IMR-90 (cell line): ENCODE measurements around the gene PKP4. TPM values are rescaled to one million over a fixed set of nuclear protein-coding genes. Genes with fewer than 3 reads are reported as not detected.

Source experiments
- ATAC-seq: fragments of 200-7000 bp; cut with Tn5 transposase; 2 replicates; pipeline ENCODE4 v1.9.1; 2020; ENCODE audit warnings: low read depth, mild to moderate bottlenecking, moderate library complexity
- BruUV-seq: library from RNA; stranded (reverse); fragments of 400-500 nt; replicated peaks from 2 replicates; lab custom pipeline; 2021; lab: Mats Ljungman, UMichigan
- CTCF ChIA-PET: fragments of 300-600 bp; formaldehyde crosslinking; extraction: SDS; loops from one replicate; lab custom pipeline; 2021; ENCODE audit warnings: antibody characterized with exemption; lab: Yijun Ruan, JAX
- POLR2A ChIA-PET: fragments of 300-600 bp; sonication (Branson Sonifier 250); formaldehyde crosslinking; loops from one replicate; lab custom pipeline; 2022; ENCODE audit warnings: antibody characterized with exemption; ENCODE audit not compliant: unreplicated experiment; lab: Charles Lee
- DNase-seq: peaks from one replicate; pipeline ENCODE4 v3.0.0; 2013
- H2AFZ ChIP-seq: replicated peaks from 2 replicates; pipeline ENCODE3; 2013; ENCODE audit warnings: low read length, mild to moderate bottlenecking; ENCODE audit not compliant: poor library complexity
- H2AK5ac ChIP-seq: 2 replicates; pipeline ENCODE4 v1.6.1; 2013; ENCODE audit warnings: low read depth, low read length, inconsistent platforms
- H2AK9ac ChIP-seq: replicated peaks from 2 replicates; pipeline ENCODE3; 2013; ENCODE audit warnings: mild to moderate bottlenecking, low read depth, low read length, moderate library complexity; ENCODE audit not compliant: poor library complexity
- H2BK120ac ChIP-seq: 2 replicates; pipeline ENCODE4 v1.6.1; 2013; ENCODE audit warnings: low read depth, low read length, inconsistent platforms
- H2BK15ac ChIP-seq: 3 replicates; pipeline ENCODE4 v1.6.1; 2013; ENCODE audit warnings: low read depth, low read length, inconsistent platforms
- H2BK20ac ChIP-seq: 2 replicates; pipeline ENCODE4 v1.6.1; 2013; ENCODE audit warnings: low read depth, mild to moderate bottlenecking, inconsistent platforms, low read length, moderate library complexity
- H2BK5ac ChIP-seq: 2 replicates; pipeline ENCODE4 v1.6.1; 2013; ENCODE audit warnings: mild to moderate bottlenecking, low read depth, low read length, inconsistent platforms; ENCODE audit not compliant: poor library complexity, severe bottlenecking
- H3K14ac ChIP-seq: replicated peaks from 2 replicates; pipeline ENCODE4 v1.6.1; 2013; ENCODE audit warnings: low read depth, low read length, inconsistent platforms
- H3K18ac ChIP-seq: 2 replicates; pipeline ENCODE4 v1.6.1; 2013; ENCODE audit warnings: low read depth, low read length, control low read depth
- H3K23ac ChIP-seq: 2 replicates; pipeline ENCODE4 v1.6.1; 2013; ENCODE audit warnings: low read depth, low read length, inconsistent platforms
- H3K27ac ChIP-seq: 2 replicates; pipeline ENCODE4 v1.5.1; 2013; ENCODE audit warnings: mild to moderate bottlenecking, control low read depth, low read length; ENCODE audit not compliant: insufficient read depth
- H3K27me3 ChIP-seq: 2 replicates; pipeline ENCODE4 v1.6.1; 2013; ENCODE audit warnings: low read length; ENCODE audit not compliant: control insufficient read depth, insufficient read depth
- H3K36me3 ChIP-seq: 2 replicates; pipeline ENCODE4 v1.6.1; 2013; ENCODE audit warnings: low read length, mixed read lengths; ENCODE audit not compliant: control insufficient read depth, insufficient read depth
- H3K4ac ChIP-seq: 2 replicates; pipeline ENCODE4 v1.6.1; 2013; ENCODE audit warnings: low read depth, low read length, inconsistent platforms
- H3K4me1 ChIP-seq: 2 replicates; pipeline ENCODE4 v1.6.1; 2013; ENCODE audit warnings: low read length, mixed read lengths; ENCODE audit not compliant: control insufficient read depth, insufficient read depth
- H3K4me2 ChIP-seq: 2 replicates; pipeline ENCODE4 v1.6.1; 2013; ENCODE audit warnings: low read depth, mild to moderate bottlenecking, control low read depth, low read length, moderate library complexity
- H3K4me3 ChIP-seq: 2 replicates; pipeline ENCODE4 v1.5.1; 2013; ENCODE audit warnings: low read depth, mild to moderate bottlenecking, control low read depth, low read length, moderate library complexity; ENCODE audit not compliant: insufficient read depth
- H3K56ac ChIP-seq: 2 replicates; pipeline ENCODE4 v1.6.1; 2013; ENCODE audit warnings: low read length, inconsistent platforms; ENCODE audit not compliant: insufficient read depth; ENCODE audit errors: extremely low read depth
- H3K79me1 ChIP-seq, 2 experiments: 2 replicates each; pipeline ENCODE4 v1.6.1; 2013; ENCODE audit warnings: low read length in 2 of 2, inconsistent platforms in 1 of 2, low read depth in 1 of 2
- H3K9ac ChIP-seq: 2 replicates; pipeline ENCODE4 v1.6.1; 2013; ENCODE audit warnings: low read depth, low read length, control low read depth
- H3K9me1 ChIP-seq: 2 replicates; pipeline ENCODE4 v1.6.1; 2013; ENCODE audit warnings: low read length, inconsistent platforms; ENCODE audit not compliant: insufficient read depth
- H3K9me3 ChIP-seq: 2 replicates; pipeline ENCODE4 v1.6.1; 2013; ENCODE audit warnings: low read length; ENCODE audit not compliant: control insufficient read depth, insufficient read depth
- H4K20me1 ChIP-seq: 2 replicates; pipeline ENCODE4 v1.6.1; 2013; ENCODE audit warnings: low read length, inconsistent platforms; ENCODE audit not compliant: insufficient read depth
- H4K5ac ChIP-seq: 2 replicates; pipeline ENCODE4 v1.6.1; 2013; ENCODE audit warnings: mild to moderate bottlenecking, low read depth, low read length, control low read depth
- H4K8ac ChIP-seq, 2 experiments: 2 replicates each; pipeline ENCODE4 v1.6.1; 2013; ENCODE audit warnings: low read depth in 2 of 2, low read length in 2 of 2, control low read depth in 1 of 2, inconsistent platforms in 1 of 2
- H4K91ac ChIP-seq: 2 replicates; pipeline ENCODE4 v1.6.1; 2013; ENCODE audit warnings: low read depth, low read length, inconsistent platforms; ENCODE audit not compliant: insufficient read depth
- BHLHE40 ChIP-seq: fragments of 150-350 bp; IDR thresholded peaks from 2 replicates; pipeline ENCODE4 v1.6.1; 2016; ENCODE audit warnings: mild to moderate bottlenecking, low read depth, low read length
- RCOR1 ChIP-seq: IDR thresholded peaks from 2 replicates; pipeline ENCODE4 v1.6.1; 2012; ENCODE audit warnings: mild to moderate bottlenecking, low read length, improper control_type of control experiment; ENCODE audit not compliant: insufficient replicate concordance
- WGBS, 2 experiments: methylation state at CpG; one replicate each; pipeline versions ENCODE4 v1.1.5 to v1.1.7; 2013; ENCODE audit warnings: missing lambda C conversion rate in 2 of 2; ENCODE audit not compliant: insufficient read length in 1 of 2; ENCODE audit errors: extremely low coverage in 2 of 2; 5-methylcytosine and 5-hydroxymethylcytosine counted together
- dilution Hi-C: fragments of 300-500 bp; cut with HindIII; formaldehyde crosslinking; loops from one replicate; pipeline ENCODE4 v1.14.3; 2018; ENCODE audit warnings: low sequenced_read_pairs; ENCODE audit not compliant: unreplicated experiment
- in situ Hi-C: fragments of 300-500 bp; cut with MboI; formaldehyde crosslinking; loops from 3 replicates; pipeline ENCODE4 v1.14.3; 2019; ENCODE audit warnings: low sequenced_read_pairs, inconsistent platforms, mixed read lengths
- intact Hi-C: fragments of 100-400 bp; cut with micrococcal nuclease; formaldehyde crosslinking; loops from 2 replicates; pipeline ENCODE4 v1.10.0; 2022
- polyA plus RNA-seq, 3 experiments: library from polyadenylated mRNA; depleted of rRNA; stranded (reverse); fragments of >200 nt; gene quantifications; 2 replicates each; pipeline ENCODE4 v1.2.3, GENCODE V29; 2012; ENCODE audit warnings: low replicate concordance in 1 of 3
- total RNA-seq: library from RNA; depleted of rRNA; stranded (reverse); fragments of >200 nt; gene quantifications from 2 replicates; pipeline ENCODE4 v1.2.3, GENCODE V29; 2012

PKP4 gene
- total and polyA plus RNA-seq, 2 of the 4 experiments (the other 2 are of a cell fraction) = 20.1 to 37.8 TPM

GRCh38 chr2:158667586-158667985, 210.8 kb downstream of the PKP4 start:
- POLR2A ChIA-PET = no interaction called here

More at GRCh38 chr2:158667586-158667985, 210.8 kb downstream of the PKP4 start:
- peak; percentile 56; the same call in 1 of the 2 replicates for ATAC-seq
- no peak overlapping the region for H2BK120ac ChIP-seq
- intact Hi-C loops = no loop called here
- H3K14ac ChIP-seq = 0 out of 2 replicates have a peak overlapping the region, but pooled peaks have one; percentile 29
- no peak overlapping the region for H2AFZ ChIP-seq
- H3K27ac ChIP-seq = no peak overlapping the region
- H2BK20ac ChIP-seq = peak overlapping the region; percentile 69; the same call in 1 of the 2 replicates
- no peaks in the 10 kb centered on the region; a peak in 1 of 4 replicates for H3K79me1 ChIP-seq
- TF ChIP-seq BHLHE40 (0 out of 2 replicates have a peak, but pooled peaks have one; percentile 48), RCOR1 (no peak)
- H3K9me1 ChIP-seq = peaks cover 9% of the 10 kb centered on the region
- no peak overlapping the region for H4K8ac ChIP-seq
- H2BK15ac ChIP-seq = no peak overlapping the region
- no peak overlapping the region for H4K91ac ChIP-seq
- H3K36me3 ChIP-seq = peaks cover 10% of the 10 kb centered on the region
- no peak overlapping the region for H3K9ac ChIP-seq
- H3K4ac ChIP-seq = no peak overlapping the region; the same call in 1 of the 2 replicates
- H2BK5ac ChIP-seq = peak overlapping the region; percentile 8
- no peak overlapping the region for H3K4me3 ChIP-seq
- in situ Hi-C loops = no loop called here
- no peaks in the 10 kb centered on the region for H4K20me1 ChIP-seq
- H2AK9ac ChIP-seq = no peak overlapping the region
- no peak overlapping the region for H3K56ac ChIP-seq
- WGBS, 2 experiments = 100% methylated on average over 1 of the region's 4 CpGs; no CpG with 5 or more reads in 1 of the 2 experiments
- BruUV-seq = no TSS peak
- CTCF ChIA-PET = interaction anchor here (0.5 to 1.7 kb wide), 7 partner anchors 10 to 657 kb away, joined by 3 to 8 read pairs (median 3); no protein-coding TSS in a partner anchor
- dilution Hi-C loops = no loop called here
- H3K23ac ChIP-seq = peak overlapping the region; percentile 18; the same call in 1 of the 2 replicates
- peaks cover 10% of the 10 kb centered on the region for H3K4me1 ChIP-seq
- no peaks in the 10 kb centered on the region for H3K9me3 ChIP-seq
- peak; percentile 89 for DNase-seq
- H2AK5ac ChIP-seq = peak overlapping the region; percentile 75; the same call in 1 of the 2 replicates
- H3K18ac ChIP-seq = peak overlapping the region; percentile 60; the same call in 1 of the 2 replicates
- no peak overlapping the region for H4K5ac ChIP-seq
- no peaks in the 10 kb centered on the region for H3K27me3 ChIP-seq
- no peak overlapping the region for H3K4me2 ChIP-seq
